AG04449 (cell line): ENCODE data around the gene YY1.
A peak's percentile ranks its signal among the peaks of the same experiment; 100 is the strongest.

Source experiments
- CTCF ChIA-PET: fragments of 350-600 bp; formaldehyde crosslinking; extraction: SDS; loops from one replicate; lab custom pipeline; 2021; ENCODE audit warnings: antibody characterized with exemption; lab: Yijun Ruan, JAX
- POLR2A ChIA-PET: fragments of 400-600, 350-600 bp; formaldehyde crosslinking; extraction: SDS; loops from one replicate; lab custom pipeline; 2020; ENCODE audit warnings: antibody characterized with exemption, inconsistent platforms; lab: Yijun Ruan, JAX
- DNase-seq: peaks from one replicate; pipeline ENCODE4 v3.0.0-alpha.2; 2010; ENCODE audit warnings: low read depth, low spot score
- H3K4me3 ChIP-seq: 2 replicates; pipeline ENCODE4 v1.5.1; 2011; ENCODE audit warnings: low read depth, mild to moderate bottlenecking, control low read depth, low read length
- CTCF ChIP-seq: IDR thresholded peaks from one replicate; pipeline ENCODE4 v1.5.1; 2011; ENCODE audit warnings: mild to moderate bottlenecking, moderate library complexity, low read length, control low read depth, inconsistent platforms; ENCODE audit not compliant: insufficient read depth; ENCODE audit errors: missing control alignments

YY1 gene

GRCh38 chr14:100303925-100304324 is 65.0 kb downstream of the YY1 start:
- ChIA-PET CTCF (interaction anchor here (1.5 to 14.1 kb wide), 6 partner anchors 10 to 81 kb away, joined by 4 to 141 read pairs (median 12); no protein-coding TSS in a partner anchor), POLR2A (no interaction called here)
- DNase-seq, result no peak
- TF ChIP-seq CTCF, result no peak
- H3K4me3 ChIP-seq, result no peak overlapping the region

- ChIA-PET CTCF (interaction anchor here (0.9 to 14.1 kb wide), 7 partner anchors 8 to 575 kb away, joined by 3 to 141 read pairs (median 6); no protein-coding TSS in a partner anchor), POLR2A (interaction anchor here (0.6 kb wide), 1 partner anchor 70 kb away, joined by 3 read pairs; a partner anchor contains a TSS)
- no peak for TF ChIP-seq CTCF
- H3K4me3 ChIP-seq, result peak overlapping the region; percentile 72
- no peak for DNase-seq
These were observed 65.9 kb downstream of the YY1 start for GRCh38 chr14:100304825-100305323.

GRCh38 chr14:100305324-100306100 is 66.6 kb downstream of the YY1 start:
- ChIA-PET CTCF (interaction anchor here (0.9 to 14.1 kb wide), 8 partner anchors 8 to 576 kb away, joined by 3 to 141 read pairs (median 6); no protein-coding TSS in a partner anchor), POLR2A (interaction anchor here (0.6 to 1.0 kb wide), 2 partner anchors 9 to 70 kb away, joined by 3 read pairs; a partner anchor contains a TSS)
- no peak for DNase-seq
- no peak for TF ChIP-seq CTCF
- H3K4me3 ChIP-seq, result peak overlapping the region; percentile 72

- H3K4me3 ChIP-seq, result peak within 1 kb of the TSS; percentile 72
- ChIA-PET POLR2A (interaction anchor here (1.0 kb wide), 1 partner anchor 10 kb away, joined by 3 read pairs; no protein-coding TSS in a partner anchor), CTCF (interaction anchor here (1.0 to 14.1 kb wide), 3 partner anchors 8 to 22 kb away, joined by 3 to 141 read pairs (median 5); no protein-coding TSS in a partner anchor)
- no peak for TF ChIP-seq CTCF
- peak; percentile 16 for DNase-seq
These were observed 67.4 kb downstream of the YY1 start, which contains the start of gene SLC25A29 for GRCh38 chr14:100306101-100306997. Gene SLC25A29 (minus strand): TSS chr14:100306444. CDS start chr14:100306232, 212 bp downstream.

GRCh38 chr14:100306998-100307765 is 68.2 kb downstream of the YY1 start:
- ChIA-PET CTCF (interaction anchor here (1.0 to 1.7 kb wide), 3 partner anchors 9 to 12 kb away, joined by 3 to 10 read pairs (median 5); no protein-coding TSS in a partner anchor), POLR2A (interaction anchor here (1.1 kb wide), 1 partner anchor 68 kb away, joined by 3 read pairs; a partner anchor contains a TSS)
- H3K4me3 ChIP-seq, result peak overlapping the region; percentile 72
- no peak for TF ChIP-seq CTCF
- DNase-seq, result no peak
